Sigmoid colon (tissue), 4 donors: ENCODE data around the gene FMN2.

Source experiments
- CTCF ChIP-seq, 4 experiments: fragments of 450-650 bp in 3 of 4; fragments of 200-600 bp in 1 of 4; IDR thresholded peaks; one replicate each; pipeline ENCODE4 v1.5.1; 2016 to 2019; ENCODE audit warnings: antibody characterized with exemption in 4 of 4, mild to moderate bottlenecking in 3 of 4, moderate library complexity in 2 of 4
- EP300 ChIP-seq, 4 donors: sonication (generic); formaldehyde crosslinking; IDR thresholded peaks; one replicate each; pipeline ENCODE4 v1.6.1; 2017; ENCODE audit warnings: antibody characterized with exemption in 4 of 4
- POLR2A ChIP-seq, 2 donors: fragments of 450-650 bp; IDR thresholded peaks; one replicate each; pipeline ENCODE4 v1.6.1; 2016; ENCODE audit warnings: antibody characterized with exemption in 2 of 2, mild to moderate bottlenecking in 2 of 2, moderate library complexity in 2 of 2
- POLR2AphosphoS5 ChIP-seq, 4 donors: sonication (generic); formaldehyde crosslinking; IDR thresholded peaks; one replicate each; pipeline ENCODE4 v1.6.1; 2017; ENCODE audit warnings: antibody characterized with exemption in 4 of 4

- no peak for TF ChIP-seq CTCF (IDR thresholded peaks at IDR 0.05)
- TF ChIP-seq POLR2AphosphoS5 (IDR thresholded peaks at IDR 0.05): no peak
- no peak for TF ChIP-seq POLR2A (IDR thresholded peaks at IDR 0.05)
- no peak for TF ChIP-seq EP300 (IDR thresholded peaks at IDR 0.05)
These were observed 373.9 kb downstream of the FMN2 start for GRCh38 chr1:240465531-240465940.
